HEK293 (cell line): Measurements from ENCODE around the gene CYP2A6.
A peak's percentile ranks its signal among the peaks of the same experiment; 100 is the strongest.

Experiments used
- BCL11B ChIP-seq: fragments of 450-650 bp; formaldehyde crosslinking; IDR thresholded peaks from 2 replicates; pipeline ENCODE4 v1.5.1; 2016; ENCODE audit warnings: low read depth, missing biosample characterization, missing genetic modification characterization
- EGR2 ChIP-seq: fragments of 450-650 bp; formaldehyde crosslinking; IDR thresholded peaks from 2 replicates; pipeline ENCODE4 v1.5.1; 2016; ENCODE audit warnings: low read depth, missing biosample characterization, missing genetic modification characterization
- GLI2 ChIP-seq: fragments of 450-650 bp; formaldehyde crosslinking; IDR thresholded peaks from 2 replicates; pipeline ENCODE4; 2017; ENCODE audit warnings: missing biosample characterization, missing genetic modification characterization, low read depth, borderline replicate concordance
- HOXA7 ChIP-seq: sonication (generic); formaldehyde crosslinking; IDR thresholded peaks from 2 replicates; pipeline ENCODE4 v1.8.1; 2022; ENCODE audit warnings: missing genetic modification reagents, borderline replicate concordance
- HOXD13 ChIP-seq: sonication (generic); formaldehyde crosslinking; IDR thresholded peaks from 2 replicates; pipeline ENCODE4 v1.8.0; 2022; ENCODE audit warnings: missing genetic modification reagents, borderline replicate concordance
- MZF1 ChIP-seq: fragments of 450-650 bp; formaldehyde crosslinking; IDR thresholded peaks from 2 replicates; pipeline ENCODE4 v1.5.1; 2017; ENCODE audit warnings: missing biosample characterization, missing genetic modification characterization, borderline replicate concordance
- PRDM1 ChIP-seq: fragments of 450-650 bp; formaldehyde crosslinking; IDR thresholded peaks from 2 replicates; pipeline ENCODE4; 2016; ENCODE audit warnings: missing biosample characterization, missing genetic modification characterization
- PRDM4 ChIP-seq: fragments of 450-650 bp; formaldehyde crosslinking; IDR thresholded peaks from 2 replicates; pipeline ENCODE4 v1.5.1; 2017; ENCODE audit warnings: missing biosample characterization, missing genetic modification characterization
- ZBTB21 ChIP-seq: fragments of 450-650 bp; formaldehyde crosslinking; IDR thresholded peaks from 2 replicates; pipeline ENCODE4 v1.5.1; 2017; ENCODE audit warnings: missing biosample characterization, missing genetic modification characterization
- ZBTB44 ChIP-seq: fragments of 450-650 bp; IDR thresholded peaks from 2 replicates; pipeline ENCODE4 v1.5.1; 2018; ENCODE audit warnings: missing biosample characterization, mild to moderate bottlenecking, missing genetic modification characterization
- ZBTB8A ChIP-seq: fragments of 450-650 bp; formaldehyde crosslinking; IDR thresholded peaks from 2 replicates; pipeline ENCODE4 v1.5.1; 2016; ENCODE audit warnings: missing biosample characterization, missing genetic modification characterization
- ZNF138 ChIP-seq: fragments of 450-650 bp; formaldehyde crosslinking; IDR thresholded peaks from 2 replicates; pipeline ENCODE4 v1.5.1; 2016; ENCODE audit warnings: missing biosample characterization, missing genetic modification characterization, borderline replicate concordance
- ZNF146 ChIP-seq: fragments of 450-650 bp; formaldehyde crosslinking; IDR thresholded peaks from 2 replicates; pipeline ENCODE4 v1.5.1; 2016; ENCODE audit warnings: missing biosample characterization, missing genetic modification characterization
- ZNF155 ChIP-seq: fragments of 450-650 bp; formaldehyde crosslinking; IDR thresholded peaks from 2 replicates; pipeline ENCODE4 v1.5.1; 2016; ENCODE audit warnings: missing biosample characterization, missing genetic modification characterization
- ZNF214 ChIP-seq: fragments of 450-650 bp; formaldehyde crosslinking; IDR thresholded peaks from 2 replicates; pipeline ENCODE4 v1.5.1; 2017; ENCODE audit warnings: missing biosample characterization, mild to moderate bottlenecking, missing genetic modification characterization, borderline replicate concordance
- ZNF324 ChIP-seq: fragments of 450-650 bp; formaldehyde crosslinking; IDR thresholded peaks from 2 replicates; pipeline ENCODE4 v1.5.1; 2016; ENCODE audit warnings: missing biosample characterization, missing genetic modification characterization
- ZNF354C ChIP-seq: fragments of 450-650 bp; formaldehyde crosslinking; IDR thresholded peaks from 2 replicates; pipeline ENCODE4 v1.5.1; 2016; ENCODE audit warnings: missing biosample characterization, missing genetic modification characterization, low read depth, borderline replicate concordance
- ZNF37A ChIP-seq: fragments of 450-650 bp; IDR thresholded peaks from 2 replicates; pipeline ENCODE4 v1.5.1; 2018; ENCODE audit warnings: missing biosample characterization, missing genetic modification characterization
- ZNF404 ChIP-seq: fragments of 450-650 bp; formaldehyde crosslinking; IDR thresholded peaks from 2 replicates; pipeline ENCODE4 v1.5.1; 2017; ENCODE audit warnings: missing biosample characterization, missing genetic modification characterization
- ZNF473 ChIP-seq: fragments of 450-650 bp; formaldehyde crosslinking; IDR thresholded peaks from 2 replicates; pipeline ENCODE4 v1.5.1; 2017; ENCODE audit warnings: missing biosample characterization, missing genetic modification characterization
- ZNF48 ChIP-seq: fragments of 450-650 bp; formaldehyde crosslinking; IDR thresholded peaks from 2 replicates; pipeline ENCODE4 v1.5.1; 2016; ENCODE audit warnings: missing biosample characterization, missing genetic modification characterization
- ZNF518A ChIP-seq: fragments of 450-650 bp; formaldehyde crosslinking; conservative IDR thresholded peaks from 2 replicates; pipeline ENCODE4 v1.5.1; 2016; ENCODE audit warnings: low read depth, missing biosample characterization, missing genetic modification characterization
- ZNF558 ChIP-seq: fragments of 450-650 bp; formaldehyde crosslinking; IDR thresholded peaks from 2 replicates; pipeline ENCODE4 v1.5.1; 2016; ENCODE audit warnings: missing biosample characterization, missing genetic modification characterization
- ZNF580 ChIP-seq: fragments of 450-650 bp; formaldehyde crosslinking; IDR thresholded peaks from 2 replicates; pipeline ENCODE4 v1.5.1; 2016; ENCODE audit warnings: missing biosample characterization, missing genetic modification characterization
- ZNF785 ChIP-seq: fragments of 450-650 bp; formaldehyde crosslinking; IDR thresholded peaks from 2 replicates; pipeline ENCODE4 v1.5.1; 2016; ENCODE audit warnings: missing biosample characterization, missing genetic modification characterization
- ZSCAN4 ChIP-seq: fragments of 450-650 bp; formaldehyde crosslinking; IDR thresholded peaks from 2 replicates; pipeline ENCODE4 v1.5.1; 2017; ENCODE audit warnings: missing biosample characterization, missing genetic modification characterization
- ZSCAN5A ChIP-seq: fragments of 450-650 bp; formaldehyde crosslinking; IDR thresholded peaks from 2 replicates; pipeline ENCODE4 v1.5.1; 2016; ENCODE audit warnings: missing biosample characterization, missing genetic modification characterization

Gene CYP2A6

GRCh38 chr19:40798683-40799557 lies 51.3 kb downstream of the CYP2A6 start, which contains the start of gene EGLN2 (continued):
- TF ChIP-seq ZNF518A (tag by site-specific recombination) (no peak), ZNF138 (tag by site-specific recombination) (no peak), ZSCAN4 (tag by site-specific recombination) (no peak), MZF1 (tag by site-specific recombination) (no peak), EGR2 (tag by site-specific recombination) (peak; percentile 70; the same call in 1 of the 2 replicates), ZNF580 (tag by site-specific recombination) (no peak), ZNF354C (tag by site-specific recombination) (no peak), ZSCAN5A (tag by site-specific recombination) (no peak), ZNF473 (tag by site-specific recombination) (no peak), ZNF155 (tag by site-specific recombination) (no peak), PRDM1 (tag by site-specific recombination) (0 out of 2 replicates have a peak, but pooled peaks have one; percentile 1), ZBTB44 (tag by site-specific recombination) (peak; percentile 32; the same call in 1 of the 2 replicates), ZNF37A (tag by site-specific recombination) (no peak), BCL11B (tag by site-specific recombination) (no peak), ZBTB21 (tag by site-specific recombination) (no peak; the same call in 1 of the 2 replicates), ZNF558 (tag by site-specific recombination) (0 out of 2 replicates have a peak, but pooled peaks have one; percentile 3), HOXD13 (CRISPR knock-in tag) (no peak), PRDM4 (tag by site-specific recombination) (no peak), HOXA7 (no peak), ZNF785 (tag by site-specific recombination) (no peak), ZNF214 (tag by site-specific recombination) (no peak), ZNF404 (tag by site-specific recombination) (no peak), ZNF48 (tag by site-specific recombination) (no peak), ZBTB8A (peak; percentile 84), ZNF146 (tag by site-specific recombination) (no peak), GLI2 (tag by site-specific recombination) (no peak), ZNF324 (tag by site-specific recombination) (no peak)
